H4 (cell line): ENCODE measurements around the gene HEXD. TPM values are rescaled to one million over a fixed set of nuclear protein-coding genes. Genes with fewer than 3 reads are reported as not detected.

Experiments used
- DNase-seq: peaks from one replicate; pipeline ENCODE4 v3.0.0-alpha.2; 2015; ENCODE audit warnings: low spot score
- total RNA-seq: library from RNA; depleted of rRNA; stranded (reverse); fragments of >200 nt; shearing (Covaris generic); gene quantifications from 2 replicates; pipeline ENCODE4 v1.2.3, GENCODE V29; 2014; rRNA removed

HEXD gene
- total RNA-seq, 1 experiment from 2014 or later, result 6.3 TPM

DNA sequence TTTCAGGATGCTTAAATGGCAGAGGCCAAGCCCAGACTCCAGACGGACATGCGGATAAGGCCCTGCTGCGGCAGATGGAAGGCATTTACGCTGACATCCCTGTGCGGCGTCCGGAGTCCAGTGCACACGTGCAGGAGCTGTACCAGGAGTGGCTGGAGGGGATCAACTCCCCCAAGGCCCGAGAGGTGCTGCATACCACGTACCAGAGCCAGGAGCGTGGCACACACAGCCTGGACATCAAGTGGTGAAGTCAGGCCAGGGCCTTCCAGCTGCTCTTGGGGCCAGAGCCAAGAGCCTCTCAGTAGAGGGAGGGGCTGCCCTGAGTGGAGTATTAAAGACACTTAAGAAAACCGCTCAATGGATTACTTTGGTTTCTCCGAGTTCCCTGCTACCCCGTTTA, 69.8 kb downstream of the HEXD start:
- DNase-seq, result no peak

DNA sequence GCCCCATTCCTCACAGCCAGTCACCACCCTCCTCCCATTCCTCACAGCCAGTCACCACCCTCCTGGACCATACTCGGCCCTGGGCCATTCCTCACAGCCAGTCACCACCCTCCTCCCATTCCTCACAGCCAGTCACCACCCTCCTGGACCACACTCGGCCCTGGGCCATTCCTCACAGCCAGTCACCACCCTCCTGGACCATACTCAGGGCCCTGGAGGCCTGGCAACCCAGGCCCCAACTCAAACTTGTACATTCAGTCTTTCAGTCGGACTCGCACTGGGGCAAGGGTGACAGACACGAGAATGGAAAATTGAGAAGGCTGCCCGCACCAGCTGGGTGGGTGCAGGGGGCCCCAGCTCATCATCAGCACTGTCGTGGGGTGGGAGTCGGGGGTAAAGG, 71.0 kb downstream of the HEXD start:
- DNase-seq, result no peak

DNA sequence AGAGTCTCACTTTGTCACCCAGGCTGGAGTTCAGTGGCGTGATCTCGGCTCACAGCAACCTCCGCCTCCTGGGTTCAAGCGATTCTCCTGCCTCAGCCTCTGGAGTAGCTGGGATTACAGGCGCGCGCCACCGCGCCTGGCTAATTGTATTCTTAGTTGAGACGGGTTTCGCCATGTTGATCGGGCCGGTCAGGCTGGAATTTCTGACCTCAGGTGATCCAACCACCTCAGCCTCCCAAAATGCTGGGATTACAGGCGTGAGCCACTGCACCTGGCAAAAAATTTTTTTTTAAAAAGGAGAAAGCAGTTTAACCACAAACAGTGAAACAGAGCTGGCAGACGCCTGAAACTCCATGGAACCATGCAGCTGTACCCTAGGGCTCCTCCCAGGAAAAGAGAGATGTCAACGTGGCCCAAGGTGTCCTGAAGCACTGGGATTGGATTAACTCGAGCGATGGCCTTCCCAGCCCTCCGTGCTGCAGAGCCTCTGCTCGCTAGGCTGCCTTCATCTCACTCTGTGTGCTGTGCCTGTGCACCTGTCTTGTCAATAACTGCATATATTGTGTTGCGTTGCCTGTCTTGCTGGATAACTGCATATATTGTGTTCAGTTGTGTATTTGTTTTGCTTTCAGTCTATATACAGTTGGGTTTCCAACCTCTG, 71.8 kb downstream of the HEXD start:
- no peak for DNase-seq

- no peak for DNase-seq
Measured at GRCh38 chr17:82490512-82491195, 72.5 kb downstream of the HEXD start.

DNA sequence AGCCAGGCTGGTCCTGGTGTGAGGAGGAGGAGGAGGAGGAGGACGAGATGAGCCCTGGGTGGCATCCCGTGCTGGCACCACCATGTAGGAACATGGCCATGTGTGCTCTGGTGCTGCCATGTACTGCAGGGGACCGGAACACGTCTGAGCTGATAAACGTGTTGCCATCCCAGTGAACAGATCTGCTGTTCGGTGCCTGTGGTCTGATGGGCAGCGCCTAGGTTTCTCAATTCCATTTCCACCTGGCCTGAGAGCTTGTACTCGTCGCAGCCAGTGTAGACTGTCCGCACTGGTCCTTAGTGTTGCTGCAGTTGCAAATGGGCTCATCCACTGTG, 73.0 kb downstream of the HEXD start:
- DNase-seq, result no peak

DNA sequence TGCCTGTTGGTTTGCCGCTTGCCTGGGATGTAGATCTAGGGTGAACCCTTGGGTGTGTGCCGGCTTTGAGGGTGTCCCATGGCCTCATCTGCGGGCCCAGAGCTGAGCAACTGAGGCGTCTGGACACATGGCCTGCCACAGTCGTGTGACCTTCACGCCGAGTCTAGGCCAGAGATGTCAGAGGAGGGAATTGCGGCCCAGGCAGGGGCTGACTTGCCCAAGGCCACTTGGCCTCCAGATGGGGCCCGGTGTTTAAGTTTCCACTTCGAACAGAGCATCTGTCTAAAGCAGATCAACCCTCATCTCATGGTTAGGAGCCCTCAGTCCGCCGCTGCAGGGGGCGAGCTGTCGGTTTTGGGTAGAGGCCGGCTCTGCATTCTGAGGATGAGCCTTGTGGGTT, 73.4 kb downstream of the HEXD start:
- no peak for DNase-seq

Other genes with a start within 250 kb of the HEXD start
- 1.8 and 4.7 TPM in 2 replicates for gene CCDC57, start 205.5 kb upstream of the HEXD start, total RNA-seq
- 22.2 and 30.0 TPM in 2 replicates for gene SLC16A3, start 189.3 kb upstream of the HEXD start, total RNA-seq
- gene CSNK1D, start 144.6 kb upstream of the HEXD start, total RNA-seq, result 30.3 and 33.9 TPM in 2 replicates
- 0.06 and 1.5 TPM in 2 replicates for gene CD7, start 100.7 kb upstream of the HEXD start, total RNA-seq
- 30.1 and 30.7 TPM in 2 replicates for gene SECTM1, start 84.6 kb upstream of the HEXD start, total RNA-seq
- gene TEX19, start 59.1 kb upstream of the HEXD start, total RNA-seq, result 0.68 and 0.72 TPM in 2 replicates
- not detected in 2 replicates for gene UTS2R, start 46.6 kb upstream of the HEXD start, total RNA-seq
- 28.3 and 30.1 TPM in 2 replicates for gene OGFOD3, start 239 bp downstream of the HEXD start, total RNA-seq
- 73.5 and 78.9 TPM in 2 replicates for gene CYBC1, start 32.4 kb downstream of the HEXD start, total RNA-seq
- gene NARF, start 40.4 kb downstream of the HEXD start, total RNA-seq, result 71.6 and 74.3 TPM in 2 replicates
- gene FOXK2, start 101.4 kb downstream of the HEXD start, total RNA-seq, result 26.1 and 34.0 TPM in 2 replicates
- gene WDR45B, start 230.1 kb downstream of the HEXD start, total RNA-seq, result 68.2 and 75.6 TPM in 2 replicates